Liver (tissue), 9 donors: Measurements from ENCODE around the gene MOGAT3. TPM values are rescaled to one million over a fixed set of nuclear protein-coding genes. Genes with fewer than 3 reads are reported as not detected.

Experiments
- DNase-seq: peaks from one replicate; pipeline ENCODE4 v3.0.0-alpha.2; 2017; ENCODE audit warnings: low spot score
- H3K27ac ChIP-seq, 2 donors: one replicate each; pipeline ENCODE4 v1.7.0; 2013; ENCODE audit warnings: inconsistent platforms in 2 of 2, low read length in 2 of 2, control low read depth in 1 of 2, low read depth in 1 of 2, mild to moderate bottlenecking in 1 of 2
- H3K27me3 ChIP-seq, 4 donors: one replicate each; pipeline versions ENCODE4 v1.6.1 to v1.7.0; 2013; ENCODE audit warnings: low read length in 3 of 4, inconsistent platforms in 1 of 4, mild to moderate bottlenecking in 1 of 4, moderate library complexity in 1 of 4; ENCODE audit not compliant: control insufficient read depth in 4 of 4, insufficient read depth in 4 of 4
- H3K36me3 ChIP-seq, 4 donors: one replicate each; pipeline versions ENCODE4 v1.6.1 to v1.7.0; 2013; ENCODE audit warnings: low read length in 3 of 4, mild to moderate bottlenecking in 3 of 4, low read depth in 1 of 4, moderate library complexity in 1 of 4; ENCODE audit not compliant: control insufficient read depth in 4 of 4, insufficient read depth in 3 of 4
- H3K4me1 ChIP-seq, 4 donors: one replicate each; pipeline versions ENCODE4 v1.6.1 to v1.7.0; 2013; ENCODE audit warnings: low read length in 3 of 4, mild to moderate bottlenecking in 3 of 4, moderate library complexity in 1 of 4; ENCODE audit not compliant: control insufficient read depth in 4 of 4, insufficient read depth in 4 of 4
- H3K4me3 ChIP-seq, 3 donors: one replicate each; pipeline versions ENCODE4 v1.6.1 to v1.7.0; 2013; ENCODE audit warnings: low read length in 3 of 3, control low read depth in 1 of 3, low read depth in 1 of 3, mild to moderate bottlenecking in 1 of 3
- H3K9ac ChIP-seq, 2 donors: one replicate each; pipeline ENCODE4 v1.7.0; 2013; ENCODE audit warnings: low read length in 2 of 2, mild to moderate bottlenecking in 2 of 2, moderate library complexity in 2 of 2, control low read depth in 1 of 2, low read depth in 1 of 2
- H3K9me3 ChIP-seq, 4 donors: one replicate each; pipeline versions ENCODE4 v1.6.1 to v1.7.0; 2013; ENCODE audit warnings: low read length in 3 of 4; ENCODE audit not compliant: control insufficient read depth in 4 of 4
- EGR1 ChIP-seq, 2 donors: IDR thresholded peaks; 2 replicates each; pipeline ENCODE4 v1.6.1; 2016 to 2018; ENCODE audit warnings: antibody characterized with exemption in 2 of 2, low read depth in 2 of 2
- FOXA1 ChIP-seq: IDR thresholded peaks from 2 replicates; pipeline ENCODE4 v1.6.1; 2016; ENCODE audit warnings: antibody characterized with exemption
- FOXA2 ChIP-seq: IDR thresholded peaks from 2 replicates; pipeline ENCODE4 v1.6.1; 2016; ENCODE audit warnings: antibody characterized with exemption
- GABPA ChIP-seq, 2 donors: IDR thresholded peaks in 1 of 2; conservative IDR thresholded peaks in 1 of 2; 2 replicates each; pipeline ENCODE4 v1.6.1; 2016; ENCODE audit warnings: antibody characterized with exemption in 2 of 2, mild to moderate bottlenecking in 1 of 2, moderate library complexity in 1 of 2
- HNF4A ChIP-seq, 2 donors: conservative IDR thresholded peaks; 2 replicates each; pipeline ENCODE4 v1.6.1; 2016; ENCODE audit warnings: antibody characterized with exemption in 2 of 2, mild to moderate bottlenecking in 2 of 2
- HNF4G ChIP-seq: IDR thresholded peaks from 2 replicates; pipeline ENCODE4 v1.6.1; 2016; ENCODE audit warnings: antibody characterized with exemption
- JUND ChIP-seq, 2 donors: IDR thresholded peaks; 2 replicates each; pipeline ENCODE4 v1.6.1; 2016; ENCODE audit warnings: antibody characterized with exemption in 2 of 2
- NR2F2 ChIP-seq: IDR thresholded peaks from 2 replicates; pipeline ENCODE4 v1.6.1; 2016; ENCODE audit warnings: antibody characterized with exemption
- RAD21 ChIP-seq, 2 donors: IDR thresholded peaks; 2 replicates each; pipeline ENCODE4 v1.6.1; 2016; ENCODE audit warnings: antibody characterized with exemption in 2 of 2, mild to moderate bottlenecking in 2 of 2
- RXRA ChIP-seq, 2 donors: IDR thresholded peaks; 2 replicates each; pipeline ENCODE4 v1.6.1; 2017 to 2018; ENCODE audit warnings: antibody characterized with exemption in 2 of 2, mild to moderate bottlenecking in 1 of 2
- SP1 ChIP-seq: IDR thresholded peaks from 2 replicates; pipeline ENCODE4 v1.6.1; 2018; ENCODE audit warnings: antibody characterized with exemption, mild to moderate bottlenecking
- TAF1 ChIP-seq: conservative IDR thresholded peaks from 2 replicates; pipeline ENCODE4 v1.6.1; 2016; ENCODE audit warnings: antibody characterized with exemption, mild to moderate bottlenecking
- YY1 ChIP-seq: IDR thresholded peaks from 2 replicates; pipeline ENCODE4 v1.6.1; 2016; ENCODE audit warnings: antibody characterized with exemption, mild to moderate bottlenecking
- WGBS: extraction: QIAGEN DNeasy Blood & Tissue Kit; methylation state at CpG from one replicate; pipeline ENCODE4 v1.1.7; 2013; 5-methylcytosine and 5-hydroxymethylcytosine counted together
- polyA plus RNA-seq, 2 donors: library from polyadenylated mRNA; stranded (reverse) in 1 of 2; unstranded in 1 of 2; fragments of 200-250 nt in 1 of 2; fragments of >200 nt in 1 of 2; fragmentation: Nextera tagmentation in 1 of 2; extraction: Ambion mirVana in 1 of 2; gene quantifications; one replicate each; pipeline versions ENCODE4 v1.2.1 to v1.2.3, GENCODE V29; 2013 to 2015
- total RNA-seq, 2 donors: library from RNA; depleted of rRNA; stranded (reverse); fragments of >200 nt; gene quantifications; one replicate each; pipeline ENCODE4 v1.2.3, GENCODE V29; 2014
- TF ChIP-seq, protein P1 (sequence below): IDR thresholded peaks from 2 replicates; pipeline ENCODE4 v1.6.1; 2016; ENCODE audit warnings: antibody characterized with exemption
- TF ChIP-seq, protein P2 (sequence below): IDR thresholded peaks from 2 replicates; pipeline ENCODE4 v1.6.1; 2016; ENCODE audit warnings: antibody characterized with exemption
- TF ChIP-seq, protein P3 (sequence below): IDR thresholded peaks from 2 replicates; pipeline ENCODE4 v1.6.1; 2016; ENCODE audit warnings: antibody characterized with exemption, mild to moderate bottlenecking
- TF ChIP-seq, protein P4 (sequence below): IDR thresholded peaks from 2 replicates; pipeline ENCODE4 v1.6.1; 2016; ENCODE audit warnings: antibody characterized with exemption
- donor health status: healthy.
- donor health status: healthy.
- donor health status: healthy.
- donor health status: healthy.
- donor health status: healthy.

Gene MOGAT3
- total and polyA plus RNA-seq, 4 donors, result 1.8 to 7.9 (median 3.7) TPM

DNA sequence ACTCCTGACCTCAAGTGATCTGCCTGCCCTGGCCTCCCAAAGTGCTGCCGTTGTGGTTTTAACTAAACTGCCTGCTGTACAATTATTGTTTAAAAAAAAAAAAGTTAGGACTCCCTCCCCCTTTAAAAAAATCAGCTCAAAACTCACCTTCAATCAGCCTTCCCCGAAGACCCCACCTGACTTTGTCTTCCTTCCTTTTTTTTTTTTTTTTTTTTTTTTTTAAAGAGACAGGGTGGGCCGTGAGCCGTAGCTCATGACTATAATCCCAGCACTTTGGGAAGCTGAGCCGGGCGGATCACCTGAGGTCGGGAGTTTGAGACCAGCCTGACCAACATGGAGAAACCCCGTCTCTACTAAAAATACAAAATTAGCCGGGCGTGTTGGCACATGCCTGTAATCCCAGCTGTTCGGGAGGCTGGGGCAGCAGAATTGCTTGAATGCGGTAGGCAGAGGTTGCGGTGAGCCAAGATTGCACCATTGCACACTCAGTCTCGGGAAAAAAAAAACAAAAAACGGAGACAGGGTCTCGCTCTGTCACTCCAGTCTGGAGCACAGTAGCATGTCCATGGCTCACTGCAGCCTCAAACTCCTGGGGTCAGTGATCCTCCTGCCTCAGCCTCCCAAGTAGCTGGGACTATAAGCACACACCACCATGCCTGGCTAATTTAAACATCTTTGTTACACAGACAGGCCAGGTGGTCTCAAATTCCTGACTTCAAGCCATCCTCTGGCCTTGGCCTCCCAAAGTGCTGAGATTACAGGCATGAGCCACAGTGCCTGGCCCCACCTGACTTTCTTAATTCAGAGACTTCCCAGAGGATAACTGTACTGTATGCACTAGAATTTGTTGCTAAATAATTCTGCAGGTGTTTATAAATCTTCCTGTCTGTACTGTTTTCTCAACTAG, 40.9 kb upstream of the MOGAT3 start:
- Histone ChIP-seq H3K36me3 (peaks cover 0 to 6% (median 4%) of the 10 kb centered on the region in 4 donors), H3K9me3 (no peaks in the 10 kb centered on the region), H3K9ac (no peak overlapping the region), H3K4me1 (peaks cover 11 to 54% (median 37%) of the 10 kb centered on the region in 4 donors), H3K27me3 (no peaks in the 10 kb centered on the region), H3K4me3 (no peak overlapping the region), H3K27ac (no peak overlapping the region)
- WGBS, result 86% methylated on average over 16 of the region's 16 CpGs
- TF ChIP-seq GABPA (IDR thresholded peaks at IDR 0.05 in 1 of 2, conservative IDR thresholded peaks at IDR 0.05 in 1 of 2) (no peak), HNF4A (conservative IDR thresholded peaks at IDR 0.05) (no peak), FOXA2 (no peak), TAF1 (no peak), RAD21 (IDR thresholded peaks at IDR 0.05) (no peak), YY1 (no peak), RXRA (IDR thresholded peaks at IDR 0.05) (no peak)
- no peak for DNase-seq

DNA sequence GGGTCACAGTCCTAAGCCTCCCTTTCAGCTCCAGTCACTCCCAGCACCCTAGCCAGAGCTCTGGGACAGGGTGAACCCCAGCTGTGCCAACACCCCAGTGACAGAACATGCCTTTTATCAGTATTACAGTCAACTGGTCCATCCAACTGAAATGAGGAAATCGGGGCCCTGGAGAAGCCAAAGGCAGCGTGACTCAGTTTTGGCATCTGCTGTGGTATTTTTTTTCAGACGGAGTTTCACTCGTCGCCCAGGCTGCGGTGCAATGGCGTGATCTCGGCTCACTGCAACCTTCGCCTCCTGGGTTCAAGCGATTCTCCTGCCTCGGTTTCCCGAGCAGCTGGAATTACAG, 40.2 kb upstream of the MOGAT3 start:
- no peak overlapping the region for H3K9ac ChIP-seq
- H3K27ac ChIP-seq, result no peak overlapping the region
- no peak overlapping the region for H3K4me3 ChIP-seq
- DNase-seq, result no peak
- TF ChIP-seq FOXA1, result no peak
- no peak for TF ChIP-seq FOXA2
- no peak for TF ChIP-seq RXRA (IDR thresholded peaks at IDR 0.05)
- TF ChIP-seq, protein P1, sequence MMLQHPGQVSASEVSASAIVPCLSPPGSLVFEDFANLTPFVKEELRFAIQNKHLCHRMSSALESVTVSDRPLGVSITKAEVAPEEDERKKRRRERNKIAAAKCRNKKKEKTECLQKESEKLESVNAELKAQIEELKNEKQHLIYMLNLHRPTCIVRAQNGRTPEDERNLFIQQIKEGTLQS, result no peak
- H3K9me3 ChIP-seq, result no peaks in the 10 kb centered on the region
- 91% methylated on average over 12 of the region's 12 CpGs for WGBS
- H3K27me3 ChIP-seq, result no peaks in the 10 kb centered on the region
- peaks cover 0 to 6% (median 4%) of the 10 kb centered on the region in 4 donors for H3K36me3 ChIP-seq
- peaks cover 11 to 57% (median 37%) of the 10 kb centered on the region in 4 donors for H3K4me1 ChIP-seq

DNA sequence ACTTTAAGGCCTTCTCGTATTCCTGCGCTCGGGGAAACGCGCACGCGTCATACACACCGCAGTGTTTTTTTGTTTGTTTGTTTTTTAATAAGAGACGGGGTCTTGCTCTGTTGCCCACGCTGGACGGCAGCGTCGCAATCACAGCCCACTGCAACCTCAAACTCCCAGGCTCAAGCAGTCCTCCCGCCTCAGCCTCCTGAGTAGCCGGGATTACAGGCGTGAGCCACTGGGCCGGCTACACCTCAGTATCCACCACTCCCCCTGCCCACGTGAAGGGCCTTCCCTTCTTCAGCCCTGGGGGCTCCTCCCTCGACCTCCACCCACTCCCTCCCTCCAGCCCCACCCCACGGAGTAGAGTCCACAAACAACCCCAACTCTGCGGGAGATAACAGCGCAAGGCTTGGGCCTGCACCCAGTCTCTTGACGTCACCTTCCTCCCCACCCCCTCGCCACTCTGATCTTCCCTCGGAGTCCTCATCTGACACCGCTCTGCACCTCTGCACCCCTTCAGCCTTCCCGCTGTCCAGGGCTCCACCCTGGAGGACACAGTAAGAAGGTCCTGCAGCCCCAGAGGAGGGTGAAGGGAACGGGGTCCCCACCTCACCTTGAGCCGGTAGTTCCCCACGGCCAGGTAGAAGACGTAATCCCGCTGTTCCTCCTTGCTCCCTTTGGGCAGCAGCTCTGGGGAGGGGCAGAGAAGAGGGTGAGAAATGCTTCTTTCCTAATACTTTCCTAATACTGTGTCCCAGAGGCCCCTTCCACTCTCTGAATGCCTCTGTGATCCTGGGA, 39.6 kb upstream of the MOGAT3 start:
- Histone ChIP-seq H3K4me3 (no peak overlapping the region), H3K27ac (no peak overlapping the region), H3K36me3 (peaks cover 0 to 6% (median 4%) of the 10 kb centered on the region in 4 donors), H3K9me3 (no peaks in the 10 kb centered on the region), H3K4me1 (peaks cover 9 to 51% (median 33%) of the 10 kb centered on the region in 4 donors), H3K9ac (no peak overlapping the region), H3K27me3 (no peaks in the 10 kb centered on the region)
- WGBS, result 92% methylated on average over 32 of the region's 32 CpGs
- peak; percentile 87 for DNase-seq
- TF ChIP-seq, protein P2, sequence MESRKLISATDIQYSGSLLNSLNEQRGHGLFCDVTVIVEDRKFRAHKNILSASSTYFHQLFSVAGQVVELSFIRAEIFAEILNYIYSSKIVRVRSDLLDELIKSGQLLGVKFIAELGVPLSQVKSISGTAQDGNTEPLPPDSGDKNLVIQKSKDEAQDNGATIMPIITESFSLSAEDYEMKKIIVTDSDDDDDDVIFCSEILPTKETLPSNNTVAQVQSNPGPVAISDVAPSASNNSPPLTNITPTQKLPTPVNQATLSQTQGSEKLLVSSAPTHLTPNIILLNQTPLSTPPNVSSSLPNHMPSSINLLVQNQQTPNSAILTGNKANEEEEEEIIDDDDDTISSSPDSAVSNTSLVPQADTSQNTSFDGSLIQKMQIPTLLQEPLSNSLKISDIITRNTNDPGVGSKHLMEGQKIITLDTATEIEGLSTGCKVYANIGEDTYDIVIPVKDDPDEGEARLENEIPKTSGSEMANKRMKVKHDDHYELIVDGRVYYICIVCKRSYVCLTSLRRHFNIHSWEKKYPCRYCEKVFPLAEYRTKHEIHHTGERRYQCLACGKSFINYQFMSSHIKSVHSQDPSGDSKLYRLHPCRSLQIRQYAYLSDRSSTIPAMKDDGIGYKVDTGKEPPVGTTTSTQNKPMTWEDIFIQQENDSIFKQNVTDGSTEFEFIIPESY, result no peak
- TF ChIP-seq EGR1 (IDR thresholded peaks at IDR 0.05; ENCODE audit: low read depth in 2 of 2) (no peak), TAF1 (no peak), NR2F2 (no peak), FOXA2 (no peak), YY1 (no peak), JUND (IDR thresholded peaks at IDR 0.05) (no peak), RXRA (IDR thresholded peaks at IDR 0.05) (no peak), HNF4G (no peak), HNF4A (conservative IDR thresholded peaks at IDR 0.05) (no peak), SP1 (no peak)
- TF ChIP-seq, protein P3, sequence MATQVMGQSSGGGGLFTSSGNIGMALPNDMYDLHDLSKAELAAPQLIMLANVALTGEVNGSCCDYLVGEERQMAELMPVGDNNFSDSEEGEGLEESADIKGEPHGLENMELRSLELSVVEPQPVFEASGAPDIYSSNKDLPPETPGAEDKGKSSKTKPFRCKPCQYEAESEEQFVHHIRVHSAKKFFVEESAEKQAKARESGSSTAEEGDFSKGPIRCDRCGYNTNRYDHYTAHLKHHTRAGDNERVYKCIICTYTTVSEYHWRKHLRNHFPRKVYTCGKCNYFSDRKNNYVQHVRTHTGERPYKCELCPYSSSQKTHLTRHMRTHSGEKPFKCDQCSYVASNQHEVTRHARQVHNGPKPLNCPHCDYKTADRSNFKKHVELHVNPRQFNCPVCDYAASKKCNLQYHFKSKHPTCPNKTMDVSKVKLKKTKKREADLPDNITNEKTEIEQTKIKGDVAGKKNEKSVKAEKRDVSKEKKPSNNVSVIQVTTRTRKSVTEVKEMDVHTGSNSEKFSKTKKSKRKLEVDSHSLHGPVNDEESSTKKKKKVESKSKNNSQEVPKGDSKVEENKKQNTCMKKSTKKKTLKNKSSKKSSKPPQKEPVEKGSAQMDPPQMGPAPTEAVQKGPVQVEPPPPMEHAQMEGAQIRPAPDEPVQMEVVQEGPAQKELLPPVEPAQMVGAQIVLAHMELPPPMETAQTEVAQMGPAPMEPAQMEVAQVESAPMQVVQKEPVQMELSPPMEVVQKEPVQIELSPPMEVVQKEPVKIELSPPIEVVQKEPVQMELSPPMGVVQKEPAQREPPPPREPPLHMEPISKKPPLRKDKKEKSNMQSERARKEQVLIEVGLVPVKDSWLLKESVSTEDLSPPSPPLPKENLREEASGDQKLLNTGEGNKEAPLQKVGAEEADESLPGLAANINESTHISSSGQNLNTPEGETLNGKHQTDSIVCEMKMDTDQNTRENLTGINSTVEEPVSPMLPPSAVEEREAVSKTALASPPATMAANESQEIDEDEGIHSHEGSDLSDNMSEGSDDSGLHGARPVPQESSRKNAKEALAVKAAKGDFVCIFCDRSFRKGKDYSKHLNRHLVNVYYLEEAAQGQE, result no peak
- TF ChIP-seq, protein P1, result no peak
- TF ChIP-seq, protein P4, sequence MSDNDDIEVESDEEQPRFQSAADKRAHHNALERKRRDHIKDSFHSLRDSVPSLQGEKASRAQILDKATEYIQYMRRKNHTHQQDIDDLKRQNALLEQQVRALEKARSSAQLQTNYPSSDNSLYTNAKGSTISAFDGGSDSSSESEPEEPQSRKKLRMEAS, result no peak
